Lower leg skin (tissue), 3 donors: ENCODE data around the gene ITM2B.

ENCODE experiments used
- POLR2A ChIP-seq, 2 donors: fragments of 450-650 bp; IDR thresholded peaks; one replicate each; pipeline ENCODE4 v1.6.1; 2016 to 2017; ENCODE audit warnings: antibody characterized with exemption in 2 of 2, mild to moderate bottlenecking in 1 of 2, moderate library complexity in 1 of 2
- TF ChIP-seq, protein P1 (sequence below), 3 donors: fragments of 450-650 bp; IDR thresholded peaks; one replicate each; pipeline ENCODE4 v1.5.1; 2016; ENCODE audit warnings: antibody characterized with exemption in 3 of 3, mild to moderate bottlenecking in 3 of 3, moderate library complexity in 2 of 3

DNA sequence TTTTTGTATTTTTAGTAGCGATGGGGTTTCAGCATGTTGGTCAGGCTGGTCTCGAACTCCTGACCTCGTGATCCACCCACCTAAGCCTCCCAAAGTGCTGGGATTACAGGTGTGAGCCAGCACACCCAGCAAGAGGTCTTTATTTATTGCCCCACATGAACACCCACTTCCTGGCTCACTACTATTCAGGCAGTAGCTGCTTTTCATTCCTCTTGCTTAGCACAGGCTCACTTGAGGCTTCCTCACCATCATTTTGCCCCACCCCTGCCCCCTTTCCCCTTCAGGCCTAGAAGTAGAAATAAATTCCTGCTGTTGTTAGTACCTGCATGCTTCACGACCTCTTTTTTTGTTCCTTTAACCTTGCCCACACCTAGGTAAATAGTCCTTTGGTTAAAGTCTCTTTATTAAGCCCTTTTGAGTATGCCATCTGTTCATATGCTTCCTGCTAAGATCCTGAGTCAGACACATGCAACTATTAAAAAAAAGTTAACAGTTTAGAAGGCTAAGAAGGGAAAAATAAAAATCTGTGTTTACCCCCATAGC is 33.5 kb upstream of the ITM2B start:
- TF ChIP-seq, protein P1, sequence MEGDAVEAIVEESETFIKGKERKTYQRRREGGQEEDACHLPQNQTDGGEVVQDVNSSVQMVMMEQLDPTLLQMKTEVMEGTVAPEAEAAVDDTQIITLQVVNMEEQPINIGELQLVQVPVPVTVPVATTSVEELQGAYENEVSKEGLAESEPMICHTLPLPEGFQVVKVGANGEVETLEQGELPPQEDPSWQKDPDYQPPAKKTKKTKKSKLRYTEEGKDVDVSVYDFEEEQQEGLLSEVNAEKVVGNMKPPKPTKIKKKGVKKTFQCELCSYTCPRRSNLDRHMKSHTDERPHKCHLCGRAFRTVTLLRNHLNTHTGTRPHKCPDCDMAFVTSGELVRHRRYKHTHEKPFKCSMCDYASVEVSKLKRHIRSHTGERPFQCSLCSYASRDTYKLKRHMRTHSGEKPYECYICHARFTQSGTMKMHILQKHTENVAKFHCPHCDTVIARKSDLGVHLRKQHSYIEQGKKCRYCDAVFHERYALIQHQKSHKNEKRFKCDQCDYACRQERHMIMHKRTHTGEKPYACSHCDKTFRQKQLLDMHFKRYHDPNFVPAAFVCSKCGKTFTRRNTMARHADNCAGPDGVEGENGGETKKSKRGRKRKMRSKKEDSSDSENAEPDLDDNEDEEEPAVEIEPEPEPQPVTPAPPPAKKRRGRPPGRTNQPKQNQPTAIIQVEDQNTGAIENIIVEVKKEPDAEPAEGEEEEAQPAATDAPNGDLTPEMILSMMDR (IDR thresholded peaks at IDR 0.05): no peak
- TF ChIP-seq POLR2A (IDR thresholded peaks at IDR 0.05): no peak
